ENCODE measurements around the gene CPAMD8. TPM values are rescaled to one million over a fixed set of nuclear protein-coding genes. Genes with fewer than 3 reads are reported as not detected.

The CPAMD8 gene
- total RNA-seq, result 10 to 100 TPM in 1 of 2 donors, 1 to 10 TPM in 1; 5.5 to 21.4 TPM

DNA sequence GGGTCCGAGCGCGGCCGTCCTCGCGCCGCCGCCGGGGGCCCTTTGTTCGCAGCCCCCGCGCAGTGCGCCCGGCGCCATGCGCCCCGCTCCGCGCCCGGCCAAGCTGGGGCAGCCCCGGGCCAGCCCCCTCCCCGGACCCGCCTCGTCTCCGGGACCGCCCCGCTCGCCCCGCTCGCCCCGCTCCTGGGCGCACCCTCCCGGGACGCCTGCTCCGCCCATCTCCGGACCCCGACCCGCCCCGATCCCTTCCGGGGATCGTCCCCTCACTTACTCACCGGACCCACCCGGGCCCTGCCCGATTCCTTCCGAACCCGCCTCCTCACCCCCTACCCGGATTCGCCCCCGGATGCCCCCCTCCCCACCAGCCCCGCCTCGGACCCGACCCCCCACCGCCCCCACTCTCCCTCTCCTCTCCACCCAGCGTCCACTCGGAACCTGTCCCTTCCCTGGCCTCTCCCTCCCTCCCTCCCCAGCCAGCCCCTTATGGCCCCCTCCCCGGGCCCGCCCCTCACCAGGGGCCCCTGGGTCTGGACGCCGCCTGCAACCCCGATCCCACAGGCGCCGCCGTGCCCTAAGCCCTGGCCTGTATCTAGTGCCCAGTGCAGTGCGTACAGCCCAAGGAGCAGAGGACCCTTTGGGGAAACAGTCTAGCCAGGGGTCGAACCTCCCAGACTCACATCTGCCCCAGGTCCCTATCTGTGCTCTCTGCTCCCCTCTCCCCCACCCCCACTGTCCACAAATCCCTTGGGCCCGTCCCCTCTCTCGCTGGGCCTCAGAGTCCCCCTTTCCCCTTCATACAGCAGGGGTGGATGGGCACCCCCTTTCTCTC is at the start of gene CPAMD8:
Gene CPAMD8, minus strand, starts transcription at position 105 of the 829 bp plus-strand sequence. CDS start 168 bp downstream, outside the sequence.
- Histone ChIP-seq H3K9me3 (peaks cover 0 to 25% of the 10 kb centered on the region in 2 donors), H3K27me3 (peaks cover 0 to 11% of the 10 kb centered on the region in 2 donors), H3K36me3 (no peaks in the 10 kb centered on the region), H3K4me1 (no peaks in the 10 kb centered on the region), H3K27ac (no peak within 1 kb of the TSS), H3K4me3 (peak within 1 kb of the TSS; percentile 35 to 50)
- DNase-seq (ENCODE audit: low spot score), result no peak
- TF ChIP-seq, protein P1, sequence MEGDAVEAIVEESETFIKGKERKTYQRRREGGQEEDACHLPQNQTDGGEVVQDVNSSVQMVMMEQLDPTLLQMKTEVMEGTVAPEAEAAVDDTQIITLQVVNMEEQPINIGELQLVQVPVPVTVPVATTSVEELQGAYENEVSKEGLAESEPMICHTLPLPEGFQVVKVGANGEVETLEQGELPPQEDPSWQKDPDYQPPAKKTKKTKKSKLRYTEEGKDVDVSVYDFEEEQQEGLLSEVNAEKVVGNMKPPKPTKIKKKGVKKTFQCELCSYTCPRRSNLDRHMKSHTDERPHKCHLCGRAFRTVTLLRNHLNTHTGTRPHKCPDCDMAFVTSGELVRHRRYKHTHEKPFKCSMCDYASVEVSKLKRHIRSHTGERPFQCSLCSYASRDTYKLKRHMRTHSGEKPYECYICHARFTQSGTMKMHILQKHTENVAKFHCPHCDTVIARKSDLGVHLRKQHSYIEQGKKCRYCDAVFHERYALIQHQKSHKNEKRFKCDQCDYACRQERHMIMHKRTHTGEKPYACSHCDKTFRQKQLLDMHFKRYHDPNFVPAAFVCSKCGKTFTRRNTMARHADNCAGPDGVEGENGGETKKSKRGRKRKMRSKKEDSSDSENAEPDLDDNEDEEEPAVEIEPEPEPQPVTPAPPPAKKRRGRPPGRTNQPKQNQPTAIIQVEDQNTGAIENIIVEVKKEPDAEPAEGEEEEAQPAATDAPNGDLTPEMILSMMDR (IDR thresholded peaks at IDR 0.05), result no peak

DNA sequence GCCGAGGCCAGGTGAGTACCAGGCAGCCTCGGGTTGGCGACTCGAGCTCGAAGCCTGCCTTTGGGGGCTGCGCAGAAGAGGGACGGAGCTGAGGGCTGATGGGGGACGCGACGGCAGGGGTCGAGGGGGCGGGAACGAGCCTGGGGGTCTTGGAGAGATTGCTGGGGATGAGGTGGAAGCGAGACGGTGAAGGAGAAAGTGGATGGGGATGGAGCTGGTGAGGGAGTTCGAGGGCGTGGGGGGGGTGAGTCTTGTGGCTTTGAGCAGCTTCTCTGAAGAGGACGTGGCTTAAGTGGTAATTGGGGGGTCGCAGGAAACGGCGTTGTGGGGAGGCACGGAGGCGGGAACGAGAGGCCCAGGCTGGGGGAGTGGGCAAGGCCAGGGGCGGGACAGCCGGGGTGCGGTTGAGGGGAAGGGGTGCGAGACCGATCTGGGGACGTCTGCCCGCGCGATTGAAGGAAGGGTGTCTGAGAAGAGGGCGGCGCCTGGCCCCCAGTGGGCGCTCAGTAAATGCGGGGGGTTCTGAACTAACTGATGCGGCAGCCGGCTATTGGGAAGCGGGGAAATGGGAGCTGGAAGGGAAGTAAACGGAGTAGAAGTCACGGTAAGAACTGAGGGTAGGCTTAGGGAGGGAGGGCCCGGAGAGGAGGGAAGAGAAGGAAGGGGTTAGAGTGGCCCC is 49.4 kb upstream of the CPAMD8 start:
- H3K27ac ChIP-seq, result peak overlapping the region; percentile 85 to 90
- H3K9me3 ChIP-seq, result no peaks in the 10 kb centered on the region
- peaks cover 0 to 49% of the 10 kb centered on the region in 2 donors for H3K4me1 ChIP-seq
- TF ChIP-seq, protein P1 (IDR thresholded peaks at IDR 0.05), result no peak
- no peaks in the 10 kb centered on the region for H3K36me3 ChIP-seq
- DNase-seq (ENCODE audit: low spot score), result no peak
- H3K4me3 ChIP-seq, result peak overlapping the region; percentile 90 to 96
- no peaks in the 10 kb centered on the region for H3K27me3 ChIP-seq

DNA sequence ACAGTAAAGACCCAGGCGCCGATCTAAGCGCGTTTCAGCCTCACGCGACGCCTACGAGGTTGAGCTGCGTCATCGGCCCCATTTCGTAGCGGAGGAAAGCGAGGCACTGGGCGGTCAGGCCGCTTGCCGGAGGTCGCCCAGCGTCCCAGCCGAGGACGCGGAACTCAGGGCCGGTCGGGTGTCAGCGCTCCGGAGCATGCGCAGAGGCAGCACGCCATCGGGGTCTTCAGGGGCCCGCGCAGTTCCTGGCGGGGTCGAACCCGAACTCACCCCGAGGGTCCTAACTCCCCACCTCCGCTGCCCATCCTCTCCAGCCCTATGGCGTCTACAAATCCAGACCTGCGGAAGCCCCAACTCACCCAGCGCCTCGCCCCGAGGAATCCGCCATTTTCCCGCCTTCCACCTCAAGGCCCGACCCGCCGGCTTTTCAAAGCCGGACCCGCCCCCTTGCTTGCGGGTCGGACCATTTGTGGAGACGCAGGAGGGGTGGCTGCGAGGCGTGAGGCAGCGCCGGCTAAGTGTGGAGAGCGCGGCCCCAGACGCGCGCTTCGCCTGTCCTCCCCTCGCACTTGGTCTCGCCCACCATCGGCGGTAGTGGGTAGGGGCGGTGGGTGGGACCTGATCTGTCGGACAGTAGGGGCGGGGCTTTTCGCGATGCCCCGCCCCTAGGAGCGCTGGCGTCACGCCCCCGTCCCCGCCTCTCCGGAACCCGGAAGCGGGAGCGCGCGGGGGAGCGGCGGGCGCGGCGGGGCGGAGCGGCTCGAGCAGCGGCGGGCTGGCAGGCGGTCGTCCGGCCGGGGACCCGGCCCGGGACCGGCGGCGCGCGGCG is 48.6 kb upstream of the CPAMD8 start, which contains the start of the genes HAUS8 and MYO9B:
Gene HAUS8, minus strand, starts transcription at position 418 of the 829 bp plus-strand sequence. Its CDS starts 30 bp downstream, at position 388.
Gene MYO9B, plus strand, starts transcription at position 743 of the 829 bp plus-strand sequence. CDS start 25,941 bp downstream, outside the sequence.
- Histone ChIP-seq H3K4me3 (peak within 1 kb of the TSS; percentile 90 to 96), H3K27me3 (no peaks in the 10 kb centered on the region), H3K27ac (peak within 1 kb of the TSS; percentile 85 to 90), H3K36me3 (no peaks in the 10 kb centered on the region), H3K9me3 (no peaks in the 10 kb centered on the region), H3K4me1 (peaks cover 0 to 46% of the 10 kb centered on the region in 2 donors)
- DNase-seq (ENCODE audit: low spot score), result peak; percentile 99
- TF ChIP-seq, protein P1 (IDR thresholded peaks at IDR 0.05), result no peak

DNA sequence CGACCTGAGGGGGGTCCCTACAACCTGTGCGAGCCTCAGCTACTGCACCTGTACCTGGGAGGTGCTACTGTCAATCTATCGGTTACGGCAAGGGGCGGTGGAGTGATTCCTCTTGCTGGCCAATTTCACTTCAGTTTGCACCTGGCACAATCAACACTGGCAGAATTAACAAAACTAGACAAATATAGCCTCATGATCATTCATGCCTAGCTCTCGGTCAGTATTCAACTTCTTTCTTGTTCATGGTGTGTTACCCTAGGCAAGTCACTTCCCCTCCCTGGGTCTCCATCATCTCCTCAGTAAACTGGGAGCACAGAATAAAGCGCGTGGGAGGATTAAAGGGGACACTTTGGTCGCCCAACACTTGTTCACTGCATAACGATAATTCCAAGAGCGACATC is 48.0 kb upstream of the CPAMD8 start:
- no peaks in the 10 kb centered on the region for H3K9me3 ChIP-seq
- peak overlapping the region; percentile 52 to 78 for H3K4me3 ChIP-seq
- H3K27me3 ChIP-seq, result no peaks in the 10 kb centered on the region
- TF ChIP-seq, protein P1 (IDR thresholded peaks at IDR 0.05), result no peak
- H3K36me3 ChIP-seq, result no peaks in the 10 kb centered on the region
- H3K4me1 ChIP-seq, result peaks cover 0 to 40% of the 10 kb centered on the region in 2 donors
- no peak for DNase-seq (ENCODE audit: low spot score)
- peak overlapping the region; percentile 83 to 87 for H3K27ac ChIP-seq

All from right atrium auricular region (tissue), 2 donors.